Spleen (tissue), 7 donors: ENCODE data around the gene TGFB1I1.

Source experiments
- CTCF ChIP-seq, 11 experiments: fragments of 200-600 bp in 7 of 11; fragments of 450-650 bp in 4 of 11; sonication (generic) in 4 of 11; IDR thresholded peaks in 8 of 11; conservative IDR thresholded peaks in 3 of 11; 1 replicate in 7 of 11; 2 replicates in 4 of 11; pipeline versions ENCODE4 v1.4.0 to v1.8.0; 2016 to 2021; ENCODE audit warnings: antibody characterized with exemption in 11 of 11, inconsistent platforms in 4 of 11, mild to moderate bottlenecking in 1 of 11
- POLR2A ChIP-seq, 3 donors: fragments of 450-650 bp; IDR thresholded peaks; one replicate each; pipeline ENCODE4 v1.5.1; 2017; ENCODE audit warnings: antibody characterized with exemption in 3 of 3, mild to moderate bottlenecking in 1 of 3
- donor health status: DM: no; HTN: no; CAD: no; lungs with moderate emphysema.
- donor health status: DM: no; HTN: no; CAD: no.
- donor health status: DM: no; HTN: no; CAD: no.

GRCh38 chr16:31521368-31521767 is 49.4 kb downstream of the TGFB1I1 start:
- TF ChIP-seq CTCF (IDR thresholded peaks at IDR 0.05 in 8 of 11, conservative IDR thresholded peaks at IDR 0.05 in 3 of 11) (no peak), POLR2A (IDR thresholded peaks at IDR 0.05) (no peak)
